ENCODE data around the gene SLC24A3.

The SLC24A3 gene

GRCh38 chr20:19349879-19350278 lies 137.4 kb downstream of the SLC24A3 start:
- DNase-seq = no peak

- DNase-seq = no peak
Measured at GRCh38 chr20:19351542-19351941, 139.1 kb downstream of the SLC24A3 start.

GRCh38 chr20:19354950-19355349 lies 142.5 kb downstream of the SLC24A3 start:
- DNase-seq = no peak

- no peak for DNase-seq
Measured at GRCh38 chr20:19361790-19362189, 149.3 kb downstream of the SLC24A3 start.

GRCh38 chr20:19363476-19363875 lies 151.0 kb downstream of the SLC24A3 start:
- no peak for DNase-seq

GRCh38 chr20:19367591-19367990 lies 155.1 kb downstream of the SLC24A3 start:
- no peak for DNase-seq

GRCh38 chr20:19368351-19368750 lies 155.9 kb downstream of the SLC24A3 start:
- no peak for DNase-seq

- DNase-seq = no peak
Measured at GRCh38 chr20:19370076-19371075, 157.9 kb downstream of the SLC24A3 start.

GRCh38 chr20:19371112-19371511 lies 158.7 kb downstream of the SLC24A3 start:
- DNase-seq = no peak

GRCh38 chr20:19374216-19374615 lies 161.8 kb downstream of the SLC24A3 start:
- DNase-seq = no peak

- DNase-seq = no peak
Measured at GRCh38 chr20:19375395-19375794, 163.0 kb downstream of the SLC24A3 start.

- no peak for DNase-seq
Measured at GRCh38 chr20:19375801-19376200, 163.4 kb downstream of the SLC24A3 start.

- no peak for DNase-seq
Measured at GRCh38 chr20:19376451-19377229, 164.2 kb downstream of the SLC24A3 start.

- no peak for DNase-seq
Measured at GRCh38 chr20:19378058-19378457, 165.6 kb downstream of the SLC24A3 start.

- no peak for DNase-seq
Measured at GRCh38 chr20:19380211-19380610, 167.8 kb downstream of the SLC24A3 start.

- DNase-seq = no peak
Measured at GRCh38 chr20:19381947-19382346, 169.5 kb downstream of the SLC24A3 start.

- no peak for DNase-seq
Measured at GRCh38 chr20:19382386-19383340, 170.2 kb downstream of the SLC24A3 start.

GRCh38 chr20:19384940-19385339 lies 172.5 kb downstream of the SLC24A3 start:
- DNase-seq = no peak

GRCh38 chr20:19387251-19387650 lies 174.8 kb downstream of the SLC24A3 start:
- DNase-seq = no peak

- no peak for DNase-seq
Measured at GRCh38 chr20:19392344-19393130, 180.1 kb downstream of the SLC24A3 start.

- no peak for DNase-seq
Measured at GRCh38 chr20:19396460-19397081, 184.1 kb downstream of the SLC24A3 start.

Measured in amniotic stem cell (primary cell).